Activated CD8-positive, alpha-beta memory T cell treated with anti-CD3 and anti-CD28 coated beads for 4 hours (primary cell): ENCODE results near the gene PYM1.

Source experiments
- DNase-seq, 2 donors: peaks; one replicate each; pipeline ENCODE4 v3.0.0-alpha.2; 2020; ENCODE audit warnings: low read depth in 2 of 2

PYM1 gene

GRCh38 chr12:55927588-55928502 is at the start of gene PYM1:
PYM1 (minus strand) TSS chr12:55927894; CDS start chr12:55927761, 133 bp downstream.
- DNase-seq: peak in 1 of 2 donors; percentile 36

- peak in 1 of 2 donors; percentile 14 for DNase-seq
Observed at GRCh38 chr12:55974308-55974730, 46.6 kb upstream of the PYM1 start.

- DNase-seq: peak; percentile 94 to 99
Observed at GRCh38 chr12:55973599-55974307, 46.1 kb upstream of the PYM1 start, which contains the start of gene RAB5B. RAB5B (plus strand) TSS chr12:55974078; CDS start chr12:55986961, 12,883 bp downstream.

GRCh38 chr12:55972911-55973598 is 45.4 kb upstream of the PYM1 start:
- DNase-seq: no peak

GRCh38 chr12:55972456-55972855 is 44.8 kb upstream of the PYM1 start:
- no peak for DNase-seq

- no peak for DNase-seq
Observed at GRCh38 chr12:55972042-55972441, 44.3 kb upstream of the PYM1 start.

- DNase-seq: no peak
Observed at GRCh38 chr12:55970775-55971174, 43.1 kb upstream of the PYM1 start.

- DNase-seq: no peak
Observed at GRCh38 chr12:55969356-55969755, 41.7 kb upstream of the PYM1 start.

GRCh38 chr12:55966408-55967281 is 39.0 kb upstream of the PYM1 start, which contains the start of gene CDK2:
CDK2 (plus strand) TSS chr12:55966830; CDS start chr12:55967009, 179 bp downstream.
- peak; percentile 78 to 81 for DNase-seq

GRCh38 chr12:55965941-55966407 is 38.3 kb upstream of the PYM1 start, which contains the start of gene PMEL:
PMEL (minus strand) TSS chr12:55966042; CDS start chr12:55966011, 31 bp downstream.
- no peak for DNase-seq

GRCh38 chr12:55965240-55965639 is 37.5 kb upstream of the PYM1 start:
- no peak for DNase-seq

GRCh38 chr12:55963760-55964159 is 36.1 kb upstream of the PYM1 start:
- no peak for DNase-seq

- no peak for DNase-seq
Observed at GRCh38 chr12:55957106-55957859, 29.6 kb upstream of the PYM1 start.

- no peak for DNase-seq
Observed at GRCh38 chr12:55955800-55956508, 28.3 kb upstream of the PYM1 start.

- DNase-seq: no peak
Observed at GRCh38 chr12:55955344-55955743, 27.6 kb upstream of the PYM1 start.

GRCh38 chr12:55946553-55946952 is 18.9 kb upstream of the PYM1 start:
- no peak for DNase-seq

GRCh38 chr12:55942577-55943136 is 15.0 kb upstream of the PYM1 start:
- DNase-seq: no peak

- no peak for DNase-seq
Observed at GRCh38 chr12:55942055-55942454, 14.4 kb upstream of the PYM1 start.
